Vagina (tissue), 2 donors: ENCODE results near the gene SLC5A11. TPM values are rescaled to one million over a fixed set of nuclear protein-coding genes. Genes with fewer than 3 reads are reported as not detected.

Experiments
- DNase-seq, 2 donors: peaks; one replicate each; pipeline ENCODE4 v3.0.0-alpha.2; 2017; ENCODE audit errors: extremely low spot score in 2 of 2
- H3K27ac ChIP-seq: fragments of 200-600 bp; sonication (generic); one replicate; pipeline ENCODE4 v1.5.1; 2019
- H3K27me3 ChIP-seq: fragments of 200-600 bp; sonication (generic); one replicate; pipeline ENCODE4 v1.5.1; 2019
- H3K36me3 ChIP-seq, 2 donors: fragments of 200-600 bp; sonication (generic); one replicate each; pipeline ENCODE4 v1.5.1; 2017 to 2019
- H3K4me1 ChIP-seq: fragments of 200-600 bp; sonication (generic); one replicate; pipeline ENCODE4 v1.5.1; 2019
- H3K4me3 ChIP-seq, 2 donors: fragments of 200-600 bp; sonication (generic); 1 replicate in 1 of 2; 2 replicates in 1 of 2; pipeline ENCODE4 v1.5.1; 2016 to 2019
- H3K9me3 ChIP-seq: fragments of 200-600 bp; sonication (generic); one replicate; pipeline ENCODE4 v1.5.1; 2019
- CTCF ChIP-seq, 3 experiments: fragments of 450-650 bp in 2 of 3; fragments of 200-600 bp in 1 of 3; sonication (generic) in 1 of 3; IDR thresholded peaks; one replicate each; pipeline ENCODE4 v1.5.1; 2017 to 2019; ENCODE audit warnings: antibody characterized with exemption in 3 of 3, mild to moderate bottlenecking in 2 of 3, moderate library complexity in 2 of 3
- POLR2A ChIP-seq, 2 donors: fragments of 450-650 bp; IDR thresholded peaks; one replicate each; pipeline ENCODE4 v1.6.1; 2017; ENCODE audit warnings: antibody characterized with exemption in 2 of 2, mild to moderate bottlenecking in 2 of 2, moderate library complexity in 2 of 2
- POLR2AphosphoS5 ChIP-seq, 2 donors: sonication (generic); formaldehyde crosslinking; IDR thresholded peaks; one replicate each; pipeline ENCODE4 v1.9.0; 2017; ENCODE audit warnings: antibody characterized with exemption in 2 of 2, mild to moderate bottlenecking in 2 of 2, low read depth in 1 of 2; ENCODE audit not compliant: insufficient read depth in 1 of 2
- intact Hi-C: fragments of 100-400 bp; cut with DNase I; formaldehyde crosslinking; loops from one replicate; pipeline ENCODE4 v1.15.1; 2023
- total RNA-seq: library from RNA; depleted of rRNA; stranded (reverse); fragments of >200 nt; gene quantifications from one replicate; pipeline ENCODE4 v1.2.3, GENCODE V29; 2016

Gene SLC5A11
- total RNA-seq, 1 donor from 2014 or later, result not detected

GRCh38 chr16:24921229-24921628, 75.5 kb downstream of the SLC5A11 start:
- no peak overlapping the region for H3K4me3 ChIP-seq
- H3K36me3 ChIP-seq, result peaks cover 0 to 55% of the 10 kb centered on the region in 2 donors
- no peak overlapping the region for H3K27ac ChIP-seq
- H3K9me3 ChIP-seq, result no peaks in the 10 kb centered on the region
- DNase-seq, result no peak
- intact Hi-C loops, result no loop called here
- TF ChIP-seq POLR2A (IDR thresholded peaks at IDR 0.05) (no peak), CTCF (IDR thresholded peaks at IDR 0.05) (no peak), POLR2AphosphoS5 (IDR thresholded peaks at IDR 0.05; ENCODE audit: insufficient read depth in 1 of 2, low read depth in 1 of 2) (no peak)
- no peaks in the 10 kb centered on the region for H3K27me3 ChIP-seq
- no peaks in the 10 kb centered on the region for H3K4me1 ChIP-seq

- Histone ChIP-seq H3K27ac (no peak overlapping the region), H3K36me3 (peaks cover 0 to 33% of the 10 kb centered on the region in 2 donors), H3K4me1 (no peaks in the 10 kb centered on the region), H3K4me3 (no peak overlapping the region), H3K9me3 (no peaks in the 10 kb centered on the region), H3K27me3 (no peaks in the 10 kb centered on the region)
- no peak for DNase-seq
- TF ChIP-seq POLR2A (IDR thresholded peaks at IDR 0.05), result no peak
- no peak for TF ChIP-seq CTCF (IDR thresholded peaks at IDR 0.05)
- TF ChIP-seq POLR2AphosphoS5 (IDR thresholded peaks at IDR 0.05; ENCODE audit: insufficient read depth in 1 of 2, low read depth in 1 of 2), result no peak
- intact Hi-C loops, result no loop called here
These were observed 79.4 kb downstream of the SLC5A11 start for GRCh38 chr16:24925163-24925562.

- Histone ChIP-seq H3K4me1 (no peaks in the 10 kb centered on the region), H3K4me3 (no peak overlapping the region), H3K9me3 (no peaks in the 10 kb centered on the region), H3K27ac (no peak overlapping the region), H3K27me3 (no peaks in the 10 kb centered on the region), H3K36me3 (peaks cover 0 to 51% of the 10 kb centered on the region in 2 donors)
- intact Hi-C loops, result no loop called here
- no peak for TF ChIP-seq POLR2AphosphoS5 (IDR thresholded peaks at IDR 0.05; ENCODE audit: insufficient read depth in 1 of 2, low read depth in 1 of 2)
- no peak for TF ChIP-seq CTCF (IDR thresholded peaks at IDR 0.05)
- TF ChIP-seq POLR2A (IDR thresholded peaks at IDR 0.05), result no peak
- DNase-seq, result no peak
These were observed 83.6 kb downstream of the SLC5A11 start for GRCh38 chr16:24929409-24929808.

GRCh38 chr16:24930440-24930839, 84.7 kb downstream of the SLC5A11 start:
- no peak for DNase-seq
- Histone ChIP-seq H3K4me3 (no peak overlapping the region), H3K9me3 (no peaks in the 10 kb centered on the region), H3K36me3 (peaks cover 0 to 61% of the 10 kb centered on the region in 2 donors), H3K27me3 (no peaks in the 10 kb centered on the region), H3K4me1 (no peaks in the 10 kb centered on the region), H3K27ac (no peak overlapping the region)
- no peak for TF ChIP-seq POLR2AphosphoS5 (IDR thresholded peaks at IDR 0.05; ENCODE audit: insufficient read depth in 1 of 2, low read depth in 1 of 2)
- TF ChIP-seq POLR2A (IDR thresholded peaks at IDR 0.05), result no peak
- TF ChIP-seq CTCF (IDR thresholded peaks at IDR 0.05), result no peak
- intact Hi-C loops, result loop anchor here (10.0 kb wide), 1 partner anchor 294 kb away; no protein-coding TSS in a partner anchor

GRCh38 chr16:24931091-24931490, 85.3 kb downstream of the SLC5A11 start:
- intact Hi-C loops, result loop anchor here (10.0 kb wide), 1 partner anchor 294 kb away; no protein-coding TSS in a partner anchor
- no peak overlapping the region for H3K27ac ChIP-seq
- TF ChIP-seq POLR2A (IDR thresholded peaks at IDR 0.05) (no peak), CTCF (IDR thresholded peaks at IDR 0.05) (no peak), POLR2AphosphoS5 (IDR thresholded peaks at IDR 0.05; ENCODE audit: insufficient read depth in 1 of 2, low read depth in 1 of 2) (no peak)
- no peaks in the 10 kb centered on the region for H3K9me3 ChIP-seq
- H3K4me3 ChIP-seq, result no peak overlapping the region
- no peak for DNase-seq
- H3K36me3 ChIP-seq, result peaks cover 0 to 68% of the 10 kb centered on the region in 2 donors
- H3K27me3 ChIP-seq, result no peaks in the 10 kb centered on the region
- H3K4me1 ChIP-seq, result no peaks in the 10 kb centered on the region
